Stimulated activated CD4-positive, alpha-beta T cell treated with anti-CD3 and anti-CD28 coated beads, Interleukin-2, amount 100 ng/mL, for 4 hours (primary cell): ENCODE measurements around the gene ARHGAP45.
"Not testable (repeated sequence)": the region's sequence is repeated elsewhere in the genome, so short reads cannot be mapped to it uniquely, and the experiment has no call there.

Experiments used
- DNase-seq: peaks from one replicate; pipeline ENCODE4 v3.0.0-alpha.2; 2020; ENCODE audit warnings: low read depth

The ARHGAP45 gene

GRCh38 chr19:1066748-1067340, at the start of gene ARHGAP45:
ARHGAP45 (plus strand) TSS chr19:1067167; CDS start chr19:1067406, 239 bp downstream.
- peak; percentile 83 for DNase-seq

GRCh38 chr19:1017906-1018305, 49.1 kb upstream of the ARHGAP45 start:
- DNase-seq: no peak

GRCh38 chr19:1018393-1018792, 48.6 kb upstream of the ARHGAP45 start:
- no peak for DNase-seq

GRCh38 chr19:1018932-1019615, 47.9 kb upstream of the ARHGAP45 start:
- DNase-seq: no peak

- no peak for DNase-seq
These were observed 47.4 kb upstream of the ARHGAP45 start for GRCh38 chr19:1019616-1019961.

GRCh38 chr19:1019980-1020867, 46.7 kb upstream of the ARHGAP45 start:
- no peak for DNase-seq

- DNase-seq: peak; percentile 97
These were observed 46.0 kb upstream of the ARHGAP45 start, which contains the start of gene TMEM259 for GRCh38 chr19:1020868-1021425. TMEM259 (minus strand) TSS chr19:1021123; CDS start chr19:1020996, 127 bp downstream.

GRCh38 chr19:1023883-1024188, 43.1 kb upstream of the ARHGAP45 start:
- not testable (repeated sequence) for DNase-seq

- not testable (repeated sequence) for DNase-seq
These were observed 41.9 kb upstream of the ARHGAP45 start for GRCh38 chr19:1025080-1025479.

- peak; percentile 42 for DNase-seq
These were observed 40.8 kb upstream of the ARHGAP45 start, which contains the start of gene CNN2 for GRCh38 chr19:1025960-1026782. CNN2 (plus strand) TSS chr19:1026608; CDS start chr19:1026662, 54 bp downstream.

GRCh38 chr19:1026783-1027649, 40.0 kb upstream of the ARHGAP45 start:
- DNase-seq: no peak

- DNase-seq: no peak
These were observed 39.3 kb upstream of the ARHGAP45 start for GRCh38 chr19:1027650-1028061.

- DNase-seq: no peak
These were observed 38.7 kb upstream of the ARHGAP45 start for GRCh38 chr19:1028062-1028926.

- DNase-seq: no peak
These were observed 34.6 kb upstream of the ARHGAP45 start for GRCh38 chr19:1032264-1032867.

- DNase-seq: no peak
These were observed 30.9 kb upstream of the ARHGAP45 start for GRCh38 chr19:1035998-1036621.

GRCh38 chr19:1037621-1038064, 29.3 kb upstream of the ARHGAP45 start:
- no peak for DNase-seq

GRCh38 chr19:1038978-1039645, 27.9 kb upstream of the ARHGAP45 start:
- no peak for DNase-seq
